ENCODE measurements around the gene TSHR.
A peak's percentile ranks its signal among the peaks of the same experiment; 100 is the strongest.

Gene TSHR

GRCh38 chr14:81144824-81145603 is 189.6 kb downstream of the TSHR start:
- DNase-seq = peak; percentile 73

GRCh38 chr14:81147140-81147897 is 191.9 kb downstream of the TSHR start:
- DNase-seq = peak; percentile 76

- no peak for DNase-seq
These were observed 193.2 kb downstream of the TSHR start for GRCh38 chr14:81148635-81149034.

GRCh38 chr14:81153187-81153586 is 197.8 kb downstream of the TSHR start:
- no peak for DNase-seq

- no peak for DNase-seq
These were observed 202.0 kb downstream of the TSHR start for GRCh38 chr14:81157431-81157830.

- no peak for DNase-seq
These were observed 205.7 kb downstream of the TSHR start for GRCh38 chr14:81161088-81161487.

- no peak for DNase-seq
These were observed 206.3 kb downstream of the TSHR start for GRCh38 chr14:81161749-81162148.

GRCh38 chr14:81162941-81163340 is 207.5 kb downstream of the TSHR start:
- no peak for DNase-seq

- peak; percentile 90 for DNase-seq
These were observed 208.8 kb downstream of the TSHR start for GRCh38 chr14:81164167-81164774.

GRCh38 chr14:81165188-81165587 is 209.8 kb downstream of the TSHR start:
- DNase-seq = no peak

- DNase-seq = no peak
These were observed 210.7 kb downstream of the TSHR start for GRCh38 chr14:81166121-81166520.

GRCh38 chr14:81169267-81169666 is 213.8 kb downstream of the TSHR start:
- no peak for DNase-seq

- no peak for DNase-seq
These were observed 214.3 kb downstream of the TSHR start for GRCh38 chr14:81169711-81170103.

GRCh38 chr14:81170104-81170828 is 214.8 kb downstream of the TSHR start:
- DNase-seq = peak; percentile 95

GRCh38 chr14:81170829-81171195 is 215.4 kb downstream of the TSHR start:
- no peak for DNase-seq

- DNase-seq = no peak
These were observed 216.9 kb downstream of the TSHR start for GRCh38 chr14:81172353-81172752.

- DNase-seq = no peak
These were observed 217.5 kb downstream of the TSHR start for GRCh38 chr14:81172881-81173280.

- no peak for DNase-seq
These were observed 220.8 kb downstream of the TSHR start for GRCh38 chr14:81176241-81176640.

GRCh38 chr14:81177225-81177624 is 221.8 kb downstream of the TSHR start:
- no peak for DNase-seq

- DNase-seq = peak; percentile 16
These were observed 222.6 kb downstream of the TSHR start for GRCh38 chr14:81178063-81178462.

- DNase-seq = no peak
These were observed 224.2 kb downstream of the TSHR start for GRCh38 chr14:81179631-81180030.

GRCh38 chr14:81187832-81188522 is 232.6 kb downstream of the TSHR start:
- DNase-seq = no peak

GRCh38 chr14:81192594-81192993 is 237.2 kb downstream of the TSHR start:
- no peak for DNase-seq

Data from NCI-H69 (cell line).